Retinal pigment epithelial cell (primary cell): Measurements from ENCODE around the gene CHSY1.

Experiments
- DNase-seq: peaks from one replicate; pipeline ENCODE4 v3.0.0-alpha.2; 2010; ENCODE audit warnings: low read depth
- H3K4me3 ChIP-seq: 2 replicates; pipeline ENCODE4 v1.5.1; 2011; ENCODE audit warnings: mild to moderate bottlenecking, low read length, control low read depth, moderate library complexity
- CTCF ChIP-seq: conservative IDR thresholded peaks from 2 replicates; pipeline ENCODE4 v1.5.1; 2011; ENCODE audit warnings: low read depth, low read length, control low read depth, inconsistent platforms

The CHSY1 gene

DNA sequence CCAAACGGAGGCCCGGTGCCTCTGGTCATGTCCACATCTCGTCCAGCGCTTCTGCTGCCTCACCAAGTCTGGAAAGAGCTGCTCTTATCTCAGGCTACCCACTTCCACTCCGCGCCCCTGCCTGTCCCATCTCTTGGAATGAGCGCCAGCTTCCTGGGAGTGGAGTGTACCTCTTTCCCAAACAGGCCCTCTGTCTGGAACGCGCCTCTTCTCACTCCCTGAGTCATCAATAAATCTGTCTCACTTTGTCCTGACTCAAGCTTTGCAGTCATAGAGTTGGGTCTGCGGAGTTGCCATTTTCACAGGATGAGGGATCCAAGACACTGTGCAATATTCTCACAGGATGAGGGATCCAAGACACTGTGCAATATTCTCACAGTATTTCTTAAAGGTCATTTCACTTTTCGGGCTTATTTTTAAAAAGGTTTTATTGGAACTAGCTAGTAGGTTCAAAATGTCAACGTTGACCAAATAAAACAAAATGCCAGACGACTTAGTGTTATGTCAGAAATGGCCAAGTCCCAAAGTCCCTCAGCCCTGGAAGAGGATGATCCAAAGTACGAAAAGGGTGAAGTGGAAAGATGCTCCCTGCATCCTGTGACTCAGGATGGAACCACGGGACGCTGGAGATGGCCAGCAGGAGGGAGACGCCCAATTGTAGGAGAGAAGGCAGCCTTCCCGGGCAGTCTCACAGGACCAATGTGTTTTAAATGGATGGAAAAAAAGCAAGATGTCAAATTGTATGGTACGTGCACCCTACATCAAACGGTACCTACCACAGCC lies 81.1 kb downstream of the CHSY1 start:
- no peak for TF ChIP-seq CTCF
- H3K4me3 ChIP-seq: no peak overlapping the region
- no peak for DNase-seq

- DNase-seq: no peak
- TF ChIP-seq CTCF: no peak
- no peak overlapping the region for H3K4me3 ChIP-seq
Measured at GRCh38 chr15:101169495-101170071, 82.3 kb downstream of the CHSY1 start.

DNA sequence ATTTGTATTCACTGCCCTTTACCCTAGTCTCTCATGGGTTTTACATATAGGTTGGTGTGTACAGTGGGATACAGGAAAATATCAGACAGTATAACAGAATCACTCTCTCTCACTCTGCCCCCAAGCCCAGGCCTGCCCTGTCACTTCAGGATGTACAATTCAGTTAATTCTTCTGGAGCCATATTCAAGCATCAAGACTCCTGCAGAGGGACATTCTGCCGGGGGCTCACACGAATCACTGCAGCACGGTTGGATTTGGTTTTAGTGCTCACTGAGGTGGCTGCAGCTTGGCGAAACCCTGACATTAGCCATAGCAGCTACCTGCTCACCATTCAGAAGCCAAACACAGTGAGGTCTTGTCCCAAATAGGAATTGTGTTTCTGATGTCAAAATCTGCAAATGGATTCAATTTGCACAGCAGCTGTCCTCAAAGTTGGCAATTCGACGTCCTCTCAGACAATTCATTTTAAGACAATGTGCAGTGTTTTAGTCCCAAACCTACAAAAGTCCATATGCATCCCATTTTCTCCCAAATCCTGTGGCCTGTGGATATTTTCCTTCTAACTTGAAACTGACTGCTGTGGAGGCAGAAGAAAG lies 82.9 kb downstream of the CHSY1 start:
- TF ChIP-seq CTCF: no peak
- H3K4me3 ChIP-seq: no peak overlapping the region
- DNase-seq: no peak

GRCh38 chr15:101168463-101168824 lies 83.4 kb downstream of the CHSY1 start:
- no peak for DNase-seq
- H3K4me3 ChIP-seq: no peak overlapping the region

DNA sequence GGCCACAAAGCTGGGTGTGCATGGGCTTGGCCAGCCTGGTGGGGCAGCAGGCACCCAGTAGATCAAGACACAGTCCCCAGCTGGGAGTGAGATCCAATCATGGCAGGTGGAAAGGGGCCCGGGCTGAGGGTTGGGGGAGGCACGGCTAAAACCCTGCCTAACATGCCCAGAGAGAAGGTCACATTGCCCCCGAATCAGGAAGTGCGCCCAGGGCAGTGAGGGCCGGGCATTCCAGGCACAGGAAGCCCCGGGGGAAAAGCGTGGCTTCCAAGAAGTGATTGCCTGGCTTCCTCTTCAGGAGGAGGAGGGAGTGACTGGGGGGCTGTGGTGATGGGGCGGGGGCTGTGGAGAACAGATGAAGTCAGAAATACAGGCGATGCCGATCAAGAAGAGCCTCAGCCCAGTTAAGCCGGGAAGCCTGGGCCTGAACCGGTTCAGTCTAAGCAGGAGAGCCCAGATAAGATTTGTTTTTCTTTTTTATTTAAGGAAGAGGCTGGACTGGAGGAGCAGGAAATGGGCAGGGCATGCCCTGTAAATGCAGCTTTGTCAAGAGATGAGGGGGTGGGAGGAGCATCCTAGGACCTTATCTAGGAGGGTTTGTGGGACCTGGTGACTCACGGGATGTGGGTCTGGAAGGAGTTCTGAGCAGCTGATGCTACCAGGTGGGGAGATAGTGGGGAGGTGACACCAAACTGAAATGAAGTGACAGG lies 83.9 kb downstream of the CHSY1 start:
- no peak for TF ChIP-seq CTCF
- no peak overlapping the region for H3K4me3 ChIP-seq
- DNase-seq: no peak

More at GRCh38 chr15:101168463-101168824, 83.4 kb downstream of the CHSY1 start:
- no peak for TF ChIP-seq CTCF

- TF ChIP-seq CTCF: no peak
- DNase-seq: no peak
- no peak overlapping the region for H3K4me3 ChIP-seq
Measured at GRCh38 chr15:101167411-101167752, 84.5 kb downstream of the CHSY1 start.
